SU-DHL-6 (cell line): Measurements from ENCODE around the gene OR6S1.
A peak's percentile ranks its signal among the peaks of the same experiment; 100 is the strongest.
"Not testable (repeated sequence)": the region's sequence is repeated elsewhere in the genome, so short reads cannot be mapped to it uniquely, and the experiment has no call there.

Experiments
- H2AFZ ChIP-seq: fragments of 200-600 bp; sonication (generic); 2 replicates; pipeline ENCODE4 v1.6.1; 2014; ENCODE audit warnings: low read depth, mild to moderate bottlenecking, moderate library complexity, mixed read lengths, antibody characterized with exemption, low read length; ENCODE audit not compliant: severe bottlenecking
- H3F3A ChIP-seq: fragments of 200-600 bp; shearing (Covaris generic); 2 replicates; pipeline ENCODE4 v1.6.0; 2016; ENCODE audit warnings: antibody characterized with exemption, mild to moderate bottlenecking; ENCODE audit not compliant: insufficient read depth
- H3K27ac ChIP-seq: fragments of 200-600 bp; sonication (generic); 2 replicates; pipeline ENCODE4 v1.5.1; 2016; ENCODE audit warnings: low read depth, mild to moderate bottlenecking, low read length, moderate library complexity, mixed read lengths
- H3K27me3 ChIP-seq: fragments of 200-600 bp; sonication (generic), shearing (Covaris generic); 2 replicates; pipeline ENCODE4 v1.6.0; 2014; ENCODE audit warnings: mild to moderate bottlenecking, low read length
- H3K36me3 ChIP-seq: fragments of 200-600 bp; sonication (generic); 2 replicates; pipeline ENCODE4 v1.6.1; 2014; ENCODE audit warnings: mild to moderate bottlenecking, low read length, mixed read lengths
- H3K4me2 ChIP-seq: fragments of 300-600, 200-600 bp; shearing (Covaris generic), sonication (generic); 2 replicates; pipeline ENCODE4 v1.6.0; 2014; ENCODE audit warnings: low read length, low read depth, mild to moderate bottlenecking; ENCODE audit not compliant: poor library complexity, severe bottlenecking
- H3K4me3 ChIP-seq: fragments of 200-600 bp; sonication (generic); 2 replicates; pipeline ENCODE4 v1.5.1; 2014; ENCODE audit warnings: antibody characterized with exemption, low read length, mild to moderate bottlenecking, mixed read lengths; ENCODE audit not compliant: insufficient read depth, poor library complexity, severe bottlenecking
- H3K79me2 ChIP-seq: fragments of 200-600 bp; sonication (generic); 2 replicates; pipeline ENCODE4 v1.6.1; 2014; ENCODE audit warnings: mild to moderate bottlenecking, low read length, moderate library complexity; ENCODE audit not compliant: insufficient read depth
- H3K9ac ChIP-seq: fragments of 200-600 bp; sonication (generic); 2 replicates; pipeline ENCODE4 v1.7.0; 2014; ENCODE audit warnings: mild to moderate bottlenecking, low read length
- H3K9me2 ChIP-seq: fragments of 200-600 bp; sonication (generic); replicated peaks from 2 replicates; pipeline ENCODE4 v1.6.1; 2014; ENCODE audit warnings: low read length; ENCODE audit not compliant: insufficient read depth
- H3K9me3 ChIP-seq: fragments of 200-600 bp; sonication (generic); 2 replicates; pipeline ENCODE4 v1.6.1; 2014; ENCODE audit warnings: low read length, mixed read lengths; ENCODE audit not compliant: insufficient read depth
- H4K20me1 ChIP-seq: fragments of 200-600 bp; sonication (generic); 2 replicates; pipeline ENCODE4 v1.6.1; 2014; ENCODE audit warnings: low read depth, mild to moderate bottlenecking, antibody characterized with exemption, low read length, moderate library complexity, mixed read lengths
- CTCF ChIP-seq: fragments of 200-600 bp; sonication (generic); IDR thresholded peaks from one replicate; pipeline ENCODE4 v1.5.1; 2017; ENCODE audit warnings: antibody characterized with exemption, mild to moderate bottlenecking, low read length, moderate library complexity; ENCODE audit not compliant: insufficient read depth, poor library complexity, severe bottlenecking
- EZH2phosphoT487 ChIP-seq: fragments of 200-600 bp; sonication (generic), shearing (Covaris generic); conservative IDR thresholded peaks from 2 replicates; pipeline ENCODE4 v1.6.1; 2018; ENCODE audit warnings: mild to moderate bottlenecking, antibody characterized with exemption, low read length, moderate library complexity, mixed read lengths

OR6S1 gene

GRCh38 chr14:20667957-20668356, 26.5 kb upstream of the OR6S1 start:
- Histone ChIP-seq H3K27me3 (no peaks in the 10 kb centered on the region), H3K9ac (no peak overlapping the region), H3K9me3 (no peaks in the 10 kb centered on the region), H3K4me2 (no peak overlapping the region), H2AFZ (no peak overlapping the region), H3K9me2 (no peaks in the 10 kb centered on the region), H3K27ac (no peak overlapping the region), H4K20me1 (no peaks in the 10 kb centered on the region), H3K36me3 (no peaks in the 10 kb centered on the region), H3K4me3 (no peak overlapping the region), H3F3A (no peaks in the 10 kb centered on the region), H3K79me2 (no peaks in the 10 kb centered on the region)
- TF ChIP-seq EZH2phosphoT487 (no peak), CTCF (no peak)

GRCh38 chr14:20666400-20666961, 25.0 kb upstream of the OR6S1 start:
- H3K27me3 ChIP-seq, H3F3A ChIP-seq, H3K27ac ChIP-seq, H3K36me3 ChIP-seq, H3K79me2 ChIP-seq, H3K9me2 ChIP-seq, H4K20me1 ChIP-seq, H3K9me3 ChIP-seq, H3K4me3 ChIP-seq, H3K9ac ChIP-seq: not testable (repeated sequence)
- Histone ChIP-seq H2AFZ (peak overlapping the region; percentile 46), H3K4me2 (peak overlapping the region; percentile 21)

- peak overlapping the region; percentile 25 for H3K4me2 ChIP-seq
These were observed 21.7 kb upstream of the OR6S1 start for GRCh38 chr14:20662968-20663732.

More at GRCh38 chr14:20662968-20663732, 21.7 kb upstream of the OR6S1 start:
- no peak for TF ChIP-seq EZH2phosphoT487
- peak; percentile 40 for TF ChIP-seq CTCF
- H3K27me3 ChIP-seq: no peaks in the 10 kb centered on the region
- H3F3A ChIP-seq: no peaks in the 10 kb centered on the region
- H3K9me2 ChIP-seq: no peaks in the 10 kb centered on the region
- no peak overlapping the region for H2AFZ ChIP-seq
- H3K4me3 ChIP-seq: no peak overlapping the region
- no peak overlapping the region for H3K27ac ChIP-seq
- H3K36me3 ChIP-seq: no peaks in the 10 kb centered on the region
- H4K20me1 ChIP-seq: no peaks in the 10 kb centered on the region
- H3K9me3 ChIP-seq: no peaks in the 10 kb centered on the region
- H3K79me2 ChIP-seq: no peaks in the 10 kb centered on the region
- H3K9ac ChIP-seq: no peak overlapping the region
